Sigmoid colon (tissue), 7 donors: ENCODE measurements around the gene MKNK1. TPM values are rescaled to one million over a fixed set of nuclear protein-coding genes. Genes with fewer than 3 reads are reported as not detected.

Source experiments
- DNase-seq: peaks from one replicate; pipeline ENCODE4 v3.0.0-alpha.2; 2019
- H3K27ac ChIP-seq, 4 donors: fragments of 200-600 bp; sonication (generic); one replicate each; pipeline ENCODE4 v1.5.1; 2016 to 2019; ENCODE audit warnings: mild to moderate bottlenecking in 1 of 4
- H3K27me3 ChIP-seq, 3 donors: fragments of 200-600 bp; sonication (generic); one replicate each; pipeline ENCODE4 v1.5.1; 2019; ENCODE audit warnings: mild to moderate bottlenecking in 1 of 3
- H3K36me3 ChIP-seq, 4 donors: fragments of 200-600 bp; sonication (generic); one replicate each; pipeline ENCODE4 v1.5.1; 2016 to 2019
- H3K4me1 ChIP-seq, 4 donors: fragments of 200-600 bp; sonication (generic); one replicate each; pipeline ENCODE4 v1.5.1; 2017 to 2019
- H3K4me3 ChIP-seq, 4 donors: fragments of 200-600 bp; sonication (generic); one replicate each; pipeline ENCODE4 v1.5.1; 2017 to 2019; ENCODE audit warnings: mild to moderate bottlenecking in 2 of 4, moderate library complexity in 1 of 4
- H3K9me3 ChIP-seq, 4 donors: fragments of 200-600 bp in 3 of 4; sonication (generic) in 3 of 4; one replicate each; pipeline versions ENCODE4 v1.5.1 to v1.6.1; 2013 to 2019
- EP300 ChIP-seq, 4 donors: sonication (generic); formaldehyde crosslinking; IDR thresholded peaks; one replicate each; pipeline ENCODE4 v1.6.1; 2017; ENCODE audit warnings: antibody characterized with exemption in 4 of 4
- POLR2A ChIP-seq, 2 donors: fragments of 450-650 bp; IDR thresholded peaks; one replicate each; pipeline ENCODE4 v1.6.1; 2016; ENCODE audit warnings: antibody characterized with exemption in 2 of 2, mild to moderate bottlenecking in 2 of 2, moderate library complexity in 2 of 2
- POLR2AphosphoS5 ChIP-seq, 4 donors: sonication (generic); formaldehyde crosslinking; IDR thresholded peaks; one replicate each; pipeline ENCODE4 v1.6.1; 2017; ENCODE audit warnings: antibody characterized with exemption in 4 of 4
- WGBS, 2 donors: extraction: QIAGEN DNeasy Blood & Tissue Kit; methylation state at CpG; one replicate each; pipeline ENCODE4 v1.1.7; 2013; 5-methylcytosine and 5-hydroxymethylcytosine counted together
- intact Hi-C: fragments of 100-400 bp; cut with DNase I; formaldehyde crosslinking; loops from one replicate; pipeline ENCODE4 v1.15.1; 2023
- polyA plus RNA-seq, 3 donors: library from polyadenylated mRNA; stranded (reverse); fragments of 200-250 nt; gene quantifications; one replicate each; pipeline ENCODE4 v1.2.3, GENCODE V29; 2013
- total RNA-seq, 4 donors: library from RNA; depleted of rRNA; stranded (reverse); fragments of >200 nt; gene quantifications; one replicate each; pipeline ENCODE4 v1.1.0, GENCODE V29; 2016
- TF ChIP-seq, protein P1 (sequence below), 4 experiments: fragments of 450-650 bp in 3 of 4; fragments of 200-600 bp in 1 of 4; IDR thresholded peaks; one replicate each; pipeline ENCODE4 v1.5.1; 2016 to 2019; ENCODE audit warnings: antibody characterized with exemption in 4 of 4, mild to moderate bottlenecking in 3 of 4, moderate library complexity in 2 of 4
- donor health status: healthy with polysubstance abuse.
- donor health status: Bipolar disorder and iron deficiency.
- donor health status: healthy.

The MKNK1 gene
- total and polyA plus RNA-seq, 7 donors, result 15.0 to 54.3 (median 32.1) TPM

DNA sequence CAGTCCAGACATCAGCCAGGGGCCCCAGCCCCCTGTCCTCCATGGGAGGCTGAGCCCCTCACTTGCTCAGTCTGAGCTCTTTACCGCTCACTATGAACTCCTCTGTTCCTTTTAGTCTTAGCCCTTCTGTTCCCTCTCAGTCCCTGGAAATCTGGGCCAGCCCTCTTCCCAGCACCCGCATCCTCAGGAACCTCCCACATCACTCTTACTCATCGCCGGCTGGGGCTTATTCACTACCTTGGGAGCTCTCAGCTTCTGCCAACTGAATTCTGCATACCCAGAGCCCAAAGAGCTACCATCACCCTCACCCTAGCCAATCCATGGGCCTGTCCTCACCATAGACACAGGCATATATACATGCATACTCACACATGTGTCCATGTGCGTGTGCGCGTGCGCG lies 64.1 kb downstream of the MKNK1 start:
- H3K4me1 ChIP-seq, result peaks cover 0 to 11% (median 9%) of the 10 kb centered on the region in 4 donors
- WGBS, 2 donors, result 76 to 86% methylated on average over 9 of the region's 9 CpGs
- H3K36me3 ChIP-seq, result no peaks in the 10 kb centered on the region
- no peak for DNase-seq
- H3K27me3 ChIP-seq, result peaks cover 17 to 23% (median 22%) of the 10 kb centered on the region in 3 donors
- TF ChIP-seq EP300 (IDR thresholded peaks at IDR 0.05) (no peak), POLR2AphosphoS5 (IDR thresholded peaks at IDR 0.05) (no peak), POLR2A (IDR thresholded peaks at IDR 0.05) (no peak)
- TF ChIP-seq, protein P1, sequence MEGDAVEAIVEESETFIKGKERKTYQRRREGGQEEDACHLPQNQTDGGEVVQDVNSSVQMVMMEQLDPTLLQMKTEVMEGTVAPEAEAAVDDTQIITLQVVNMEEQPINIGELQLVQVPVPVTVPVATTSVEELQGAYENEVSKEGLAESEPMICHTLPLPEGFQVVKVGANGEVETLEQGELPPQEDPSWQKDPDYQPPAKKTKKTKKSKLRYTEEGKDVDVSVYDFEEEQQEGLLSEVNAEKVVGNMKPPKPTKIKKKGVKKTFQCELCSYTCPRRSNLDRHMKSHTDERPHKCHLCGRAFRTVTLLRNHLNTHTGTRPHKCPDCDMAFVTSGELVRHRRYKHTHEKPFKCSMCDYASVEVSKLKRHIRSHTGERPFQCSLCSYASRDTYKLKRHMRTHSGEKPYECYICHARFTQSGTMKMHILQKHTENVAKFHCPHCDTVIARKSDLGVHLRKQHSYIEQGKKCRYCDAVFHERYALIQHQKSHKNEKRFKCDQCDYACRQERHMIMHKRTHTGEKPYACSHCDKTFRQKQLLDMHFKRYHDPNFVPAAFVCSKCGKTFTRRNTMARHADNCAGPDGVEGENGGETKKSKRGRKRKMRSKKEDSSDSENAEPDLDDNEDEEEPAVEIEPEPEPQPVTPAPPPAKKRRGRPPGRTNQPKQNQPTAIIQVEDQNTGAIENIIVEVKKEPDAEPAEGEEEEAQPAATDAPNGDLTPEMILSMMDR (IDR thresholded peaks at IDR 0.05), result no peak
- intact Hi-C loops, result no loop called here
- H3K4me3 ChIP-seq, result no peak overlapping the region
- no peak overlapping the region for H3K27ac ChIP-seq
- H3K9me3 ChIP-seq, result no peaks in the 10 kb centered on the region

DNA sequence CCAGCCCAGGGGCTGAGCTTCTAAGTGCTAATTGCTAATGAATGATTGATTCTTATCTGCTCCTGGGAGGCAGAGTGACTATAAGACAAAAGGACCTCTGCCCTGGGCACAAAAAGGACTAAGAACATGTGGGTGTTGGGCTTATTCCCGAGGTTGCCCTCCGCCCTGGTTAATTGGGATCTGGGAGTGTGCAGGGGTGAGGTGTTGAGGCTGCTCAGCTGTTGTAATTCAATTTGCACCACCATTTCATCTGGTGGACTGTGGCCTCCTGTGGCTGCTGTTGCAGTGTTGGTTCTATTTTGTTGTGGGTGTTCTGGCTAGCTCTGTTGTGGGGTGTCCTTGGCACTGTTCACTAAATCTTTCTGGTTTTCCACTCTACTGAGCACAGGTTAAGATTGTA lies 65.9 kb downstream of the MKNK1 start:
- no peak for DNase-seq
- WGBS, 2 donors, result 25 to 72% methylated on average over 2 of the region's 2 CpGs
- no peaks in the 10 kb centered on the region for H3K9me3 ChIP-seq
- peaks cover 0 to 7% (median 6%) of the 10 kb centered on the region in 4 donors for H3K4me1 ChIP-seq
- no peak overlapping the region for H3K4me3 ChIP-seq
- peaks cover 0 to 4% (median 4%) of the 10 kb centered on the region in 3 donors for H3K27me3 ChIP-seq
- TF ChIP-seq POLR2A (IDR thresholded peaks at IDR 0.05), result no peak
- TF ChIP-seq POLR2AphosphoS5 (IDR thresholded peaks at IDR 0.05), result no peak
- no peak for TF ChIP-seq EP300 (IDR thresholded peaks at IDR 0.05)
- TF ChIP-seq, protein P1 (IDR thresholded peaks at IDR 0.05), result no peak
- intact Hi-C loops, result no loop called here
- no peak overlapping the region for H3K27ac ChIP-seq
- H3K36me3 ChIP-seq, result no peaks in the 10 kb centered on the region

DNA sequence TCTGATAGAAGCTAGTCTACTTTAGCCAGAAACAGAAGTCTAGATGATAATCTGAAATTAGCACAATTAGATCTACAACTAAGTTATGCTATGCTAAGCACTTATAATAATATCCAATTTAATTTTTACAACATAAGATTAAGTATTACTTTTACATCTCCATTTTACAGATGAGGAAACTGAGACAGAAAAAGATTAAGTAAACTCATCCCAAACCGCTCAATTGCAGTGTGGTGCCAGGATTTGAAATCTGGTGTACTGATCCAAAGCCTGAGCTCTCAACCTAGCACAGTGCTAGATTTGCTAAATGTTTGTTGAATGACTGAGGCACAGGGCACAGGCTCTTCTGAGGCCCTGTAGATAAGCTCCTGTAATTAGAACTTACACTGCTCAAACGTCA lies 66.4 kb downstream of the MKNK1 start:
- TF ChIP-seq, protein P1 (IDR thresholded peaks at IDR 0.05), result no peak
- no peak for TF ChIP-seq EP300 (IDR thresholded peaks at IDR 0.05)
- TF ChIP-seq POLR2A (IDR thresholded peaks at IDR 0.05), result no peak
- no peak for TF ChIP-seq POLR2AphosphoS5 (IDR thresholded peaks at IDR 0.05)
- intact Hi-C loops, result no loop called here
- 61 to 75% methylated on average over 2 of the region's 2 CpGs for WGBS, 2 donors

DNA sequence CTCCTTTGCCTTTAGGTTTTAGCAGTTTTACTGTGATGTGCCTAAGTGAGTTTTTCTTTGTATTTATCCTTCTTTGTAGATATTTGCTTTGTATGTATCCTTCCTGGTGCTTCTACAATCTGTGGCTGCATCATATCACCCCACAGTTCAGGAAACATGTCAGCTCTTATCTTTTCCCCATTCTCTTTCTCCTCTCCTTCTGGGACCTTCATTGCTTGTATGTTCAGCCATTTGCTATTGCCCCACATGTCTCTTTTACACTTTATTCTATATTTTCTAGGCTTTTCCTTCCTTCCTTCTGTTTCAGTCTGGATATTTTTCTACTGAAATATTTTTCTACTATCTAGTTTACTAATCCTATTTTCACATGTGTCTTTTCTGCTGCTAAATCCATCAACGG lies 67.5 kb downstream of the MKNK1 start:
- no peak for DNase-seq
- Histone ChIP-seq H3K4me1 (peaks cover 0 to 10% (median 6%) of the 10 kb centered on the region in 4 donors), H3K4me3 (no peak overlapping the region), H3K9me3 (no peaks in the 10 kb centered on the region), H3K27me3 (no peaks in the 10 kb centered on the region), H3K36me3 (no peaks in the 10 kb centered on the region), H3K27ac (no peak overlapping the region)
- 95% methylated on average over 1 of the region's 1 CpG for whole genome bisulfite sequencing, 2 donors
- intact Hi-C loops, result no loop called here
- no peak for TF ChIP-seq POLR2AphosphoS5 (IDR thresholded peaks at IDR 0.05)
- TF ChIP-seq EP300 (IDR thresholded peaks at IDR 0.05), result no peak
- TF ChIP-seq, protein P1 (IDR thresholded peaks at IDR 0.05), result no peak
- no peak for TF ChIP-seq POLR2A (IDR thresholded peaks at IDR 0.05)

More for the DNA sequence above, 66.4 kb downstream of the MKNK1 start:
- H3K36me3 ChIP-seq, result no peaks in the 10 kb centered on the region
- no peaks in the 10 kb centered on the region for H3K9me3 ChIP-seq
- H3K4me3 ChIP-seq, result no peak overlapping the region
- H3K27ac ChIP-seq, result no peak overlapping the region
- H3K27me3 ChIP-seq, result no peaks in the 10 kb centered on the region
- DNase-seq, result no peak
- peaks cover 0 to 9% (median 6%) of the 10 kb centered on the region in 4 donors for H3K4me1 ChIP-seq

DNA sequence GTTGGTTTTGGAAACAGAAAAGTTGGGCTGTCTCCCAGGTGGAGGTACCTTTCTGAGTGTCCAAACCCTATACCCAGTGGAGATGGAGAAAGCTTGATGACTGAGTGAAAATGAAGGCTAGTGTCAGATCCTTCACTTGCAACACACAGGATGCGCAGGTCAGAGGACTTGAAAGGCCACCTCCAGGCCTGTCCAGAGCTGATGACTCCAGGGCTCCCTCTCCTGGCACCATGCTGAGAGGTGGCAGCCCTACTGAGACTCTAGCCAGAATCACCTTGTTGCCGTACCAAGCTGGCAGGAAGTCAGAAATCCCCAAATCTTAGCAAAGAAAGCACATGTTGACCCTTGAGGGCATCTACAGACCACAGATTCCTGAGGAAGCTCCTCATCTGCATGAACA lies 69.0 kb downstream of the MKNK1 start:
- WGBS, 2 donors, result 43 to 60% methylated on average over 2 of the region's 2 CpGs
- H3K4me1 ChIP-seq, result peaks cover 0 to 10% (median 6%) of the 10 kb centered on the region in 4 donors
- no peak for TF ChIP-seq POLR2AphosphoS5 (IDR thresholded peaks at IDR 0.05)
- TF ChIP-seq, protein P1 (IDR thresholded peaks at IDR 0.05), result no peak
- TF ChIP-seq EP300 (IDR thresholded peaks at IDR 0.05), result no peak
- no peak for TF ChIP-seq POLR2A (IDR thresholded peaks at IDR 0.05)
- no peak overlapping the region for H3K27ac ChIP-seq
- peaks cover 0 to 2% (median 0%) of the 10 kb centered on the region in 3 donors for H3K27me3 ChIP-seq
- intact Hi-C loops, result no loop called here
- no peak overlapping the region for H3K4me3 ChIP-seq
- no peaks in the 10 kb centered on the region for H3K9me3 ChIP-seq
- H3K36me3 ChIP-seq, result no peaks in the 10 kb centered on the region
- no peak for DNase-seq
